Kidney (tissue), 14 donors: Measurements from ENCODE around the gene ZBTB1. TPM values are rescaled to one million over a fixed set of nuclear protein-coding genes. Genes with fewer than 3 reads are reported as not detected.
"Not testable (repeated sequence)": the region's sequence is repeated elsewhere in the genome, so short reads cannot be mapped to it uniquely, and the experiment has no call there.

Source experiments
- DNase-seq, 5 donors: peaks; one replicate each; pipeline ENCODE4 v3.0.0-alpha.2; 2013 to 2020
- FAIRE-seq: peaks from 2 replicates; lab custom pipeline; 2012; peaks lifted over from hg19 to GRCh38; lab: Jason Lieb, UNC
- H3K27ac ChIP-seq, 2 donors: one replicate each; pipeline ENCODE4 v1.7.0; 2013; ENCODE audit warnings: low read depth in 2 of 2, low read length in 2 of 2, inconsistent platforms in 1 of 2
- H3K27me3 ChIP-seq: one replicate; pipeline ENCODE4 v1.7.1; 2013; ENCODE audit warnings: low read length, inconsistent platforms; ENCODE audit not compliant: control insufficient read depth, insufficient read depth
- H3K36me3 ChIP-seq, 3 donors: one replicate each; pipeline versions ENCODE4 v1.7.0 to v1.7.1; 2013; ENCODE audit warnings: low read length in 3 of 3, control low read depth in 1 of 3, inconsistent platforms in 1 of 3; ENCODE audit not compliant: insufficient read depth in 3 of 3, control insufficient read depth in 2 of 3
- H3K4me1 ChIP-seq, 3 donors: one replicate each; pipeline versions ENCODE4 v1.7.0 to v1.7.1; 2013; ENCODE audit warnings: low read length in 3 of 3, inconsistent platforms in 1 of 3, low read depth in 1 of 3; ENCODE audit not compliant: control insufficient read depth in 2 of 3, insufficient read depth in 2 of 3
- H3K4me3 ChIP-seq, 3 donors: one replicate each; pipeline versions ENCODE4 v1.7.0 to v1.8.1; 2013; ENCODE audit warnings: low read length in 3 of 3, control low read depth in 1 of 3, inconsistent platforms in 1 of 3
- H3K9ac ChIP-seq, 3 donors: one replicate each; pipeline versions ENCODE4 v1.7.0 to v1.7.1; 2013; ENCODE audit warnings: low read length in 3 of 3, control low read depth in 1 of 3, inconsistent platforms in 1 of 3
- H3K9me3 ChIP-seq, 3 donors: one replicate each; pipeline versions ENCODE4 v1.7.0 to v1.7.1; 2013; ENCODE audit warnings: low read length in 3 of 3, control low read depth in 1 of 3, inconsistent platforms in 1 of 3; ENCODE audit not compliant: control insufficient read depth in 2 of 3, insufficient read depth in 1 of 3
- intact Hi-C: fragments of 100-400 bp; cut with DNase I; formaldehyde crosslinking; loops from one replicate; pipeline ENCODE4 v1.11.1; 2022
- polyA plus RNA-seq: library from polyadenylated mRNA; stranded (reverse); fragments of 350-450 nt; fragmentation: Illumina TruSeq; extraction: RNeasy Lipid Tissue Mini Kit (QIAGEN cat#74804); gene quantifications from one replicate; pipeline ENCODE4 v1.2.3, GENCODE V29; 2014; ENCODE audit warnings: low read depth, low replicate concordance; ENCODE audit not compliant: insufficient read depth
- total RNA-seq: library from RNA; stranded (reverse); fragmentation: NEBNext Ultra II Directional; extraction: Animal tissue kit (Norgen Biotek cat#: 25700); gene quantifications from one replicate; pipeline ENCODE4 v1.2.1, GENCODE V29; 2021
- TF ChIP-seq, protein P1 (sequence below): IDR thresholded peaks from 3 replicates; pipeline ENCODE4 v1.5.1; 2012; ENCODE audit warnings: mild to moderate bottlenecking, moderate library complexity, borderline replicate concordance; ENCODE audit not compliant: insufficient read depth; ENCODE audit errors: extremely low read depth
- donor health status: control.
- donor health status: control.
- donor health status: control.
- donor health status: control.
- donor health status: control.
- donor health status: DM: yes; HTN: yes; CAD: no.
- donor health status: Normal renal cell carcinoma (clear cell type).

The ZBTB1 gene
- total and polyA plus RNA-seq, 2 donors from 2014 or later: 13.3 to 46.8 TPM

DNA sequence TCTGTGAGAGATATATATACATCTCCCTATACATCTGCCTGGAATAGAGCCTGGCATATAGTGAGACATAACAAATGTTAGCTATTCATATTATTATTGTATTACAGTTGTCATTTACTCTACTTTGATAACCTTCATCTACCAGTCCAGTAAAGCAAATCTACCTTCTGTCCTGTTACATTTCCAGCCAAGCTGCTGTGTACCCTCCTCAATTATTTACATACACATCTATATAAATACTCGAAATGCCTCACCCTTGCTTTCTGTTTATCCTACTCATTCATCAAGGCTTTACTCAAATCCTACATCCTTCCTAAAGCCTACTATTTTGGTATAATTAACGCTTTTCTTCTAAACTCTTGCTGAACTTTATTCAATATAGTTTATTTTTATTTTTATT, 8.7 kb downstream of the ZBTB1 start:
- H3K27ac ChIP-seq: no peak overlapping the region
- no peaks in the 10 kb centered on the region for H3K27me3 ChIP-seq
- intact Hi-C loops: no loop called here
- no peaks in the 10 kb centered on the region for H3K36me3 ChIP-seq
- TF ChIP-seq, protein P1, sequence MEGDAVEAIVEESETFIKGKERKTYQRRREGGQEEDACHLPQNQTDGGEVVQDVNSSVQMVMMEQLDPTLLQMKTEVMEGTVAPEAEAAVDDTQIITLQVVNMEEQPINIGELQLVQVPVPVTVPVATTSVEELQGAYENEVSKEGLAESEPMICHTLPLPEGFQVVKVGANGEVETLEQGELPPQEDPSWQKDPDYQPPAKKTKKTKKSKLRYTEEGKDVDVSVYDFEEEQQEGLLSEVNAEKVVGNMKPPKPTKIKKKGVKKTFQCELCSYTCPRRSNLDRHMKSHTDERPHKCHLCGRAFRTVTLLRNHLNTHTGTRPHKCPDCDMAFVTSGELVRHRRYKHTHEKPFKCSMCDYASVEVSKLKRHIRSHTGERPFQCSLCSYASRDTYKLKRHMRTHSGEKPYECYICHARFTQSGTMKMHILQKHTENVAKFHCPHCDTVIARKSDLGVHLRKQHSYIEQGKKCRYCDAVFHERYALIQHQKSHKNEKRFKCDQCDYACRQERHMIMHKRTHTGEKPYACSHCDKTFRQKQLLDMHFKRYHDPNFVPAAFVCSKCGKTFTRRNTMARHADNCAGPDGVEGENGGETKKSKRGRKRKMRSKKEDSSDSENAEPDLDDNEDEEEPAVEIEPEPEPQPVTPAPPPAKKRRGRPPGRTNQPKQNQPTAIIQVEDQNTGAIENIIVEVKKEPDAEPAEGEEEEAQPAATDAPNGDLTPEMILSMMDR: no peak
- FAIRE-seq: no peak
- no peaks in the 10 kb centered on the region for H3K9me3 ChIP-seq
- no peak overlapping the region for H3K9ac ChIP-seq
- DNase-seq: no peak
- peaks cover 0 to 10% (median 5%) of the 10 kb centered on the region in 3 donors for H3K4me1 ChIP-seq
- H3K4me3 ChIP-seq: no peak overlapping the region

DNA sequence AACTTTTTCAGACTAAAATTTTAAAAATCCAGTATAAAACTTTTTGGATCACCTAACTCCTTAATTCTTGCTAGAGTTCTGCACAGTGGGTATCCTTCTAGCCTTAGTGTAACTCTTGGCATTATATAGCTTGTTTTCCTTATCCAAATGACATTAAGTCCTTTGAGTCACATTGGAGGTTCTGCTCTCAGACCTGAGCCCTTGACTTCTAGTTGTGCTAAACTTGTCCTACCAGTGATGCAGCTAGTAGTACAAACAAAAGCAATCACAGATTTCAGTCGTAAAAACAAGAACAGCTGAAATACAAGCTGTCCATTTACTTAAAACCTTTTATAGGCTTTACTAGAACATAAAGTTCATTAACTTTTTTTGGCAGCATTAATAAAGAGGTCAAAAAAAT, 10.5 kb downstream of the ZBTB1 start:
- peaks cover 0 to 10% (median 5%) of the 10 kb centered on the region in 3 donors for H3K4me1 ChIP-seq
- DNase-seq (no peak), FAIRE-seq (no peak)
- intact Hi-C loops: no loop called here
- TF ChIP-seq, protein P1: no peak
- no peak overlapping the region for H3K9ac ChIP-seq
- H3K27ac ChIP-seq: no peak overlapping the region
- no peaks in the 10 kb centered on the region for H3K36me3 ChIP-seq
- no peak overlapping the region for H3K4me3 ChIP-seq
- H3K9me3 ChIP-seq: no peaks in the 10 kb centered on the region
- no peaks in the 10 kb centered on the region for H3K27me3 ChIP-seq

DNA sequence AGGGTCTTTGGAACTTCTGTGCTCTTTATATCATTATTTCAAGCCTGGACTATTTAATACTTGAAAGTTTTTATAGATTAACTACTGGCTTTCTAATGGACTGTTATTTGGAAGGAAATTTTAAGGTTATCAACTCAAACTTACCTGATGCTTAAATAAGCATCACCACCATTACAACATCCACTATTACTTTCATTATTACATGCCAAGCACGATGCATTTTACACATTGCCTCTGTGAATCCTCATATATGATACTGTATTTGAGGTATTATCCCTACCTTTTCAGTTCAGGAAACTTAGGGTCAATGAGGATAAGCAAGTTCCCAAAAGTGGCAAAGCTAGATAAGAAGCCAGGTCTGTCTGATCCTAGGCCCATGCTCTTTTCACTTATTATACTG, 12.4 kb downstream of the ZBTB1 start:
- TF ChIP-seq, protein P1: no peak
- DNase-seq (no peak), FAIRE-seq (no peak)
- no peaks in the 10 kb centered on the region for H3K4me1 ChIP-seq
- peaks cover 0 to 4% (median 0%) of the 10 kb centered on the region in 3 donors for H3K36me3 ChIP-seq
- no peak overlapping the region for H3K9ac ChIP-seq
- no peak overlapping the region for H3K27ac ChIP-seq
- H3K27me3 ChIP-seq: no peaks in the 10 kb centered on the region
- no peaks in the 10 kb centered on the region for H3K9me3 ChIP-seq
- H3K4me3 ChIP-seq: no peak overlapping the region
- intact Hi-C loops: no loop called here

DNA sequence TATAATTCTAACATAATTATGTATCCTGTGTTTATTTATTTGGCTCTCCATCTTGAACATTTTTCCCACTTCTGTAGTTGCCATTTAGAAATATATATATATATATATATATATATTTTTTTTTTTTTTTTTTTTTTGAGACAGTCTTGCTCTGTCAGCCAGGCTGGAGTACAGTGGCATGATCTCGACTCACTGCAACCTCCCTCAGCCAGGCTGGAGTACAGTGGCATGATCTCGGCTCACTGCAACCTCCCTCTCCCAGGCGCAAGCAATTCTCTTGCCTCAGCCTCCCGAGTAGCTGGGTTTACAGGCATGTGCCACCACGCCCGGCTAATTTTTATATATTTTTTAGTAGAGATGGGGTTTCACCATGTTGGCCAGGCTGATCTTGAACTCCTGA, 13.1 kb downstream of the ZBTB1 start:
- H3K9me3 ChIP-seq, H3K4me1 ChIP-seq, H3K27ac ChIP-seq, intact Hi-C loops, H3K4me3 ChIP-seq, H3K9ac ChIP-seq, H3K27me3 ChIP-seq, H3K36me3 ChIP-seq, FAIRE-seq, DNase-seq: not testable (repeated sequence)
